H1 (cell line): ENCODE measurements around the gene FAM114A2. TPM values are rescaled to one million over a fixed set of nuclear protein-coding genes. Genes with fewer than 3 reads are reported as not detected.

Experiments used
- CTCF ChIA-PET: fragments of 300-600 bp; sonication (Branson Sonifier 250); formaldehyde crosslinking; loops from one replicate; lab custom pipeline; 2021; ENCODE audit not compliant: partially characterized antibody; lab: Charles Lee
- POLR2A ChIA-PET: fragments of 300-600 bp; sonication (Branson Sonifier 250); formaldehyde crosslinking; loops from one replicate; lab custom pipeline; 2021; ENCODE audit warnings: inconsistent platforms; ENCODE audit not compliant: partially characterized antibody; lab: Charles Lee
- DNase-seq, 2 experiments: peaks; one replicate each; pipeline versions ENCODE4 v3.0.0 to v3.0.0-alpha.2; 2010 to 2022; ENCODE audit warnings: low spot score in 2 of 2, low read depth in 1 of 2, mixed read lengths in 1 of 2
- FAIRE-seq: peaks from 2 replicates; lab custom pipeline; 2011; peaks lifted over from hg19 to GRCh38; lab: Jason Lieb, UNC
- H2AFZ ChIP-seq: 2 replicates; pipeline ENCODE4 v1.8.1; 2012; ENCODE audit warnings: low read length, inconsistent platforms
- H2AK5ac ChIP-seq: 2 replicates; pipeline ENCODE4 v1.6.1; 2013; ENCODE audit warnings: low read depth, low read length
- H2BK120ac ChIP-seq: replicated peaks from 2 replicates; pipeline ENCODE3; 2013; ENCODE audit warnings: low read depth, low read length, inconsistent platforms
- H2BK12ac ChIP-seq: 2 replicates; pipeline ENCODE4 v1.6.1; 2013; ENCODE audit warnings: low read depth, low read length
- H2BK15ac ChIP-seq: 2 replicates; pipeline ENCODE4 v1.6.1; 2013; ENCODE audit warnings: low read length
- H2BK20ac ChIP-seq: 2 replicates; pipeline ENCODE4 v1.6.1; 2013; ENCODE audit warnings: low read length
- H2BK5ac ChIP-seq: 2 replicates; pipeline ENCODE4 v1.6.1; 2013; ENCODE audit warnings: low read depth, low read length
- H3K14ac ChIP-seq: 2 replicates; pipeline ENCODE4 v1.6.1; 2013; ENCODE audit warnings: inconsistent platforms; ENCODE audit not compliant: insufficient read length
- H3K18ac ChIP-seq: 2 replicates; pipeline ENCODE4 v1.6.1; 2013; ENCODE audit warnings: low read length; ENCODE audit errors: extremely low read depth
- H3K23ac ChIP-seq: 2 replicates; pipeline ENCODE4 v1.6.1; 2013; ENCODE audit warnings: inconsistent platforms; ENCODE audit not compliant: insufficient read length
- H3K23me2 ChIP-seq: 2 replicates; pipeline ENCODE4 v1.6.1; 2013; ENCODE audit warnings: low read depth, low read length
- H3K27ac ChIP-seq: 2 replicates; pipeline ENCODE4 v1.6.1; 2011; ENCODE audit warnings: low read depth, low read length, inconsistent platforms
- H3K27me3 ChIP-seq, 4 experiments: replicated peaks in 1 of 4; 1 replicate in 1 of 4; 2 replicates in 3 of 4; pipeline versions ENCODE4 v1.6.1 to v1.8.1; 2011 to 2013; ENCODE audit warnings: low read length in 3 of 4, mild to moderate bottlenecking in 3 of 4, inconsistent platforms in 2 of 4, mixed read lengths in 2 of 4, moderate library complexity in 1 of 4; ENCODE audit not compliant: control insufficient read depth in 3 of 4, insufficient read depth in 3 of 4; ENCODE audit errors: extremely low read depth in 1 of 4
- H3K36me3 ChIP-seq, 4 experiments: 2 replicates each; pipeline versions ENCODE4 v1.6.1 to v1.8.1; 2011 to 2013; ENCODE audit warnings: mild to moderate bottlenecking in 4 of 4, low read length in 3 of 4, moderate library complexity in 2 of 4, control low read depth in 1 of 4, inconsistent platforms in 1 of 4; ENCODE audit not compliant: insufficient read depth in 4 of 4, control insufficient read depth in 2 of 4
- H3K4ac ChIP-seq: replicated peaks from 2 replicates; pipeline ENCODE3; 2013; ENCODE audit warnings: low read length, low read depth, mixed read lengths, inconsistent platforms; ENCODE audit not compliant: insufficient read length
- H3K4me1 ChIP-seq, 4 experiments: replicated peaks in 1 of 4; 1 replicate in 1 of 4; 2 replicates in 3 of 4; pipeline versions ENCODE4 v1.6.1 to v1.8.1; 2011 to 2013; ENCODE audit warnings: low read length in 3 of 4, inconsistent platforms in 2 of 4, mixed read lengths in 1 of 4; ENCODE audit not compliant: insufficient read depth in 4 of 4, control insufficient read depth in 3 of 4
- H3K4me2 ChIP-seq, 2 experiments: 2 replicates each; pipeline versions ENCODE4 v1.6.1 to v1.8.1; 2011 to 2013; ENCODE audit warnings: low read depth in 2 of 2, low read length in 2 of 2, control low read depth in 1 of 2, inconsistent platforms in 1 of 2, mild to moderate bottlenecking in 1 of 2; ENCODE audit not compliant: insufficient read depth in 1 of 2
- H3K4me3 ChIP-seq, 4 experiments: fragments of 200-600, 300-600 bp in 1 of 4; sonication (generic), shearing (Covaris generic), sonication (Bioruptor Twin) in 1 of 4; 2 replicates each; pipeline versions ENCODE4 v1.5.1 to v1.8.1; 2011 to 2016; ENCODE audit warnings: low read length in 4 of 4, low read depth in 3 of 4, control low read depth in 2 of 4, inconsistent platforms in 2 of 4, mild to moderate bottlenecking in 2 of 4, mixed read lengths in 1 of 4, moderate library complexity in 1 of 4; ENCODE audit not compliant: insufficient read depth in 2 of 4; ENCODE audit errors: extremely low read depth in 1 of 4
- H3K56ac ChIP-seq: replicated peaks from 2 replicates; pipeline ENCODE3; 2013; ENCODE audit warnings: low read depth, mild to moderate bottlenecking, mixed read lengths, low read length, inconsistent platforms; ENCODE audit not compliant: insufficient read length
- H3K79me1 ChIP-seq: 2 replicates; pipeline ENCODE4 v1.6.1; 2013; ENCODE audit warnings: low read depth, low read length, control low read depth
- H3K79me2 ChIP-seq, 2 experiments: 2 replicates each; pipeline versions ENCODE4 v1.6.1 to v1.8.1; 2012 to 2013; ENCODE audit warnings: low read length in 2 of 2, mild to moderate bottlenecking in 2 of 2, inconsistent platforms in 1 of 2; ENCODE audit not compliant: insufficient read depth in 2 of 2, control insufficient read depth in 1 of 2
- H3K9ac ChIP-seq, 4 experiments: replicated peaks in 1 of 4; 1 replicate in 1 of 4; 2 replicates in 3 of 4; pipeline versions ENCODE4 v1.6.1 to v1.8.1; 2011 to 2013; ENCODE audit warnings: low read depth in 3 of 4, low read length in 3 of 4, control low read depth in 2 of 4, mild to moderate bottlenecking in 2 of 4, moderate library complexity in 2 of 4, inconsistent platforms in 1 of 4; ENCODE audit errors: extremely low read depth in 1 of 4
- H3K9me3 ChIP-seq, 2 experiments: 2 replicates each; pipeline versions ENCODE4 v1.6.1 to v1.8.1; 2012 to 2013; ENCODE audit warnings: mild to moderate bottlenecking in 2 of 2, moderate library complexity in 2 of 2, control low read depth in 1 of 2, inconsistent platforms in 1 of 2, low read depth in 1 of 2, low read length in 1 of 2, mixed read lengths in 1 of 2; ENCODE audit not compliant: insufficient read depth in 2 of 2
- H4K20me1 ChIP-seq, 2 experiments: replicated peaks in 1 of 2; 2 replicates each; pipeline versions ENCODE3 to v1.8.1; 2011 to 2013; ENCODE audit warnings: inconsistent platforms in 2 of 2, low read length in 2 of 2, mild to moderate bottlenecking in 1 of 2; ENCODE audit not compliant: insufficient read depth in 2 of 2, control insufficient read depth in 1 of 2
- H4K5ac ChIP-seq: 2 replicates; pipeline ENCODE4 v1.6.1; 2013; ENCODE audit warnings: low read length, low read depth, mixed read lengths, inconsistent platforms; ENCODE audit not compliant: insufficient read length
- H4K8ac ChIP-seq: 2 replicates; pipeline ENCODE4 v1.8.0; 2013; ENCODE audit warnings: mild to moderate bottlenecking, moderate library complexity, low read length, inconsistent platforms; ENCODE audit not compliant: insufficient read depth; ENCODE audit errors: extremely low read depth
- H4K91ac ChIP-seq: replicated peaks from 2 replicates; pipeline ENCODE3; 2013; ENCODE audit warnings: low read length, mixed read lengths, inconsistent platforms; ENCODE audit not compliant: insufficient read length
- FOSL1 ChIP-seq: IDR thresholded peaks from 2 replicates; pipeline ENCODE4 v1.6.1; 2011; ENCODE audit warnings: mild to moderate bottlenecking, low read depth, low read length, moderate library complexity; ENCODE audit not compliant: insufficient read depth
- GABPA ChIP-seq: IDR thresholded peaks from 2 replicates; pipeline ENCODE4 v1.6.1; 2011; ENCODE audit warnings: mild to moderate bottlenecking, low read length, moderate library complexity, borderline replicate concordance; ENCODE audit not compliant: insufficient read depth
- KDM4A ChIP-seq: IDR thresholded peaks from one replicate; pipeline ENCODE4 v1.7.1; 2012; ENCODE audit warnings: low read depth, mild to moderate bottlenecking, moderate library complexity, low read length, inconsistent platforms; ENCODE audit not compliant: severe bottlenecking
- WGBS, 2 experiments: shearing (Covaris generic) in 1 of 2; methylation state at CpG; one replicate each; pipeline versions ENCODE4 v1.1.6 to v1.1.7; 2013 to 2015; ENCODE audit warnings: low lambda C conversion rate in 2 of 2, mixed read lengths in 2 of 2, inconsistent platforms in 1 of 2, low coverage in 1 of 2, missing lambda C conversion rate in 1 of 2; ENCODE audit not compliant: insufficient replicate concordance in 2 of 2, insufficient coverage in 1 of 2, insufficient read length in 1 of 2; ENCODE audit errors: extremely low coverage in 1 of 2, missing lambda C conversion rate in 1 of 2; 5-methylcytosine and 5-hydroxymethylcytosine counted together
- polyA plus RNA-seq, 7 experiments: library from polyadenylated mRNA; depleted of rRNA in 3 of 7; stranded (reverse) in 5 of 7; unstranded in 2 of 7; fragments of >200 nt in 5 of 7; fragments of 200-250 nt in 2 of 7; gene quantifications; 1 replicate in 5 of 7; 2 replicates in 1 of 7; 4 replicates in 1 of 7; pipeline versions ENCODE4 v1.2.1 to v1.2.3, GENCODE V29; 2011 to 2013; ENCODE audit warnings: missing spikeins in 2 of 7, mixed read lengths in 2 of 7
- total RNA-seq: library from RNA; stranded (reverse); fragmentation: NEBNext Ultra II Directional; extraction: Animal tissue kit (Norgen Biotek cat#: 25700); gene quantifications from 2 replicates; pipeline ENCODE4 v1.2.1, GENCODE V29; 2021

The FAM114A2 gene
- total and polyA plus RNA-seq, 2 of the 8 experiments (the other 6 are each of a cell fraction or from before 2014, with no cell fraction given): 3.8 to 9.2 TPM

DNA sequence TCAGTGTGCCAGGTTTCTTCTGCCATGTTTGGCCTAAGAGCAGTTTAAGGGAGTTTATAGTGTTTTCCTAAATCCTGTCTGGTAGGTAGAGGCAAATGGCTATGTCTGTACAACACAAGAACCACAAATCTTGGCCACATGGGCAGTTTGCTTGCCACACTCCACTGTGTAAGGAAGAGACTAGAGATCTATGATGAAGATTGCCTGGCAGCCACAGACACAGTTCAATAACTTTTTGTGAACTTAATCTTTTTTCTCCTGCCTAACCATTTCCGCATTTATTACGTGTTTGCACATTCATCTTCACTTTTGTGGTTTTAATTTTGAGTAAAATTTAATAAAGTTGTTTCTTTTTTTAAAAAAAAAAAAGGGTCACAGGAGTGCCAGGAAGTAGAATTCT lies 5.9 kb upstream of the FAM114A2 start:
- no peak for DNase-seq
- H2AFZ ChIP-seq: no peak overlapping the region
- no peak overlapping the region for H3K9ac ChIP-seq
- H4K8ac ChIP-seq: no peak overlapping the region
- H3K14ac ChIP-seq: no peak overlapping the region
- H3K4ac ChIP-seq: no peak overlapping the region
- no peak overlapping the region for H3K56ac ChIP-seq
- H2BK5ac ChIP-seq: no peak overlapping the region
- H3K27ac ChIP-seq: no peak overlapping the region
- no peak for FAIRE-seq
- no peaks in the 10 kb centered on the region for H3K4me1 ChIP-seq
- H3K27me3 ChIP-seq: no peaks in the 10 kb centered on the region
- no peak overlapping the region for H2AK5ac ChIP-seq
- no peak overlapping the region for H3K23ac ChIP-seq
- peaks cover under 1 to 4% of the 10 kb centered on the region in 2 experiments for H4K20me1 ChIP-seq
- no peak for TF ChIP-seq GABPA
- TF ChIP-seq FOSL1: no peak
- no peak for TF ChIP-seq KDM4A
- TF ChIP-seq, all 59 proteins: peak for 0
- 96% methylated on average over 2 of the region's 2 CpGs; no CpG with 5 or more reads in 1 of the 2 experiments for WGBS, 2 experiments
- no peak overlapping the region for H3K4me3 ChIP-seq
- no peak overlapping the region for H2BK120ac ChIP-seq
- H4K91ac ChIP-seq: no peak overlapping the region
- no peaks in the 10 kb centered on the region for H3K23me2 ChIP-seq
- H3K79me2 ChIP-seq: peaks cover 0 to 8% of the 10 kb centered on the region in 2 experiments; a peak in 2 of 4 replicates
- no peaks in the 10 kb centered on the region for H3K9me3 ChIP-seq
- H3K36me3 ChIP-seq: no peaks in the 10 kb centered on the region
- H2BK15ac ChIP-seq: no peak overlapping the region
- H2BK12ac ChIP-seq: no peak overlapping the region
- H2BK20ac ChIP-seq: no peak overlapping the region
- ChIA-PET CTCF (interaction anchor here (0.7 to 1.4 kb wide), 3 partner anchors 27 to 140 kb away, joined by 3 read pairs; no protein-coding TSS in a partner anchor), POLR2A (interaction anchor here (2.6 kb wide), 1 partner anchor 11 kb away, joined by 7 read pairs; no protein-coding TSS in a partner anchor)
- no peaks in the 10 kb centered on the region; the same call in 1 of the 2 replicates for H3K79me1 ChIP-seq
- H4K5ac ChIP-seq: no peak overlapping the region
- H3K4me2 ChIP-seq: no peak overlapping the region
- no peak overlapping the region for H3K18ac ChIP-seq
